PC-9 (cell line): ENCODE data around the gene PITPNB. TPM values are rescaled to one million over a fixed set of nuclear protein-coding genes. Genes with fewer than 3 reads are reported as not detected.

Source experiments
- BruUV-seq: library from RNA; stranded (reverse); fragments of 400-500 nt; replicated peaks from 2 replicates; lab custom pipeline; 2021; lab: Mats Ljungman, UMichigan
- CTCF ChIA-PET: fragments of 300-600 bp; sonication (Branson Sonifier 250); formaldehyde crosslinking; loops from one replicate; lab custom pipeline; 2022; ENCODE audit warnings: antibody characterized with exemption; lab: Charles Lee
- POLR2A ChIA-PET: fragments of 300-600 bp; sonication (Branson Sonifier 250); formaldehyde crosslinking; loops from one replicate; lab custom pipeline; 2022; ENCODE audit warnings: antibody characterized with exemption; ENCODE audit not compliant: unreplicated experiment; lab: Charles Lee
- DNase-seq, 2 experiments: peaks; one replicate each; pipeline versions ENCODE4 v3.0.0 to v3.0.0-alpha.2; 2015 to 2022; ENCODE audit warnings: mixed read lengths in 1 of 2
- H2AFZ ChIP-seq: fragments of 200-600 bp; sonication (generic); 2 replicates; pipeline ENCODE4 v1.8.1; 2017; ENCODE audit warnings: antibody characterized with exemption
- H3F3A ChIP-seq: fragments of 200-600 bp; sonication (generic); 2 replicates; pipeline ENCODE4 v1.8.1; 2017; ENCODE audit warnings: antibody characterized with exemption, mild to moderate bottlenecking, low read depth; ENCODE audit not compliant: insufficient read depth
- H3K27ac ChIP-seq: fragments of 200-600 bp; sonication (generic); 2 replicates; pipeline ENCODE4 v1.6.1; 2016; ENCODE audit warnings: mixed run types
- H3K27me3 ChIP-seq: fragments of 200-600 bp; sonication (generic); 2 replicates; pipeline ENCODE4 v1.6.1; 2016; ENCODE audit warnings: low read depth, mixed run types; ENCODE audit not compliant: insufficient read depth
- H3K36me3 ChIP-seq: fragments of 200-600 bp; sonication (generic); 2 replicates; pipeline ENCODE4 v1.6.1; 2016; ENCODE audit warnings: low read depth, mixed run types
- H3K4me1 ChIP-seq: fragments of 200-600 bp; sonication (generic); replicated peaks from 2 replicates; pipeline ENCODE4 v1.6.1; 2016; ENCODE audit warnings: mixed run types; ENCODE audit not compliant: insufficient read depth
- H3K4me2 ChIP-seq: fragments of 200-600 bp; sonication (generic); 2 replicates; pipeline ENCODE4 v1.6.1; 2017; ENCODE audit warnings: mixed run types
- H3K4me3 ChIP-seq: fragments of 200-600 bp; sonication (generic); 2 replicates; pipeline ENCODE4 v1.6.1; 2016; ENCODE audit warnings: mixed run types
- H3K79me2 ChIP-seq: fragments of 200-600 bp; sonication (generic); 2 replicates; pipeline ENCODE4 v1.6.1; 2017; ENCODE audit warnings: low read depth, mixed run types
- H3K9me2 ChIP-seq: fragments of 200-600 bp; sonication (generic); 2 replicates; pipeline ENCODE4 v1.8.1; 2017; ENCODE audit warnings: mild to moderate bottlenecking; ENCODE audit not compliant: insufficient read depth
- H3K9me3 ChIP-seq: fragments of 200-600 bp; sonication (generic); 2 replicates; pipeline ENCODE4 v1.8.1; 2016; ENCODE audit warnings: low read depth; ENCODE audit not compliant: insufficient read depth
- H4K20me1 ChIP-seq: fragments of 200-600 bp; sonication (generic); 2 replicates; pipeline ENCODE4 v1.8.1; 2017; ENCODE audit not compliant: insufficient read depth
- CTCF ChIP-seq: fragments of 200-600 bp; sonication (generic); conservative IDR thresholded peaks from 2 replicates; pipeline ENCODE4 v1.6.1; 2017; ENCODE audit warnings: mixed run types, antibody characterized with exemption, mild to moderate bottlenecking, moderate library complexity
- EZH2 ChIP-seq: fragments of 200-600 bp; sonication (generic); IDR thresholded peaks from 2 replicates; pipeline ENCODE4 v1.8.0; 2017; ENCODE audit warnings: antibody characterized with exemption, low read depth
- intact Hi-C: fragments of 100-400 bp; cut with micrococcal nuclease; formaldehyde crosslinking; loops from one replicate; pipeline ENCODE4 v1.10.0; 2022; ENCODE audit not compliant: unreplicated experiment
- total RNA-seq: library from RNA; stranded (reverse); gene quantifications from 2 replicates; pipeline ENCODE4 v1.2.3, GENCODE V29; 2021

The PITPNB gene
- total RNA-seq, 1 experiment from 2014 or later: 49.6 TPM

GRCh38 chr22:27949421-27949820 lies 30.4 kb upstream of the PITPNB start:
- H2AFZ ChIP-seq: no peak overlapping the region
- no TSS peak for BruUV-seq
- CTCF ChIA-PET: interaction anchor here (0.6 kb wide), 1 partner anchor 1387 kb away, joined by 3 read pairs; no protein-coding TSS in a partner anchor

GRCh38 chr22:27948569-27948968 lies 29.5 kb upstream of the PITPNB start:
- no TSS peak for BruUV-seq
- no peak for DNase-seq
- TF ChIP-seq EZH2: no peak
- no peak for TF ChIP-seq CTCF
- H2AFZ ChIP-seq: no peak overlapping the region
- H3K4me3 ChIP-seq: no peak overlapping the region
- H4K20me1 ChIP-seq: no peaks in the 10 kb centered on the region
- POLR2A ChIA-PET: no interaction called here
- CTCF ChIA-PET: no interaction called here
- H3K27me3 ChIP-seq: no peaks in the 10 kb centered on the region
- no peaks in the 10 kb centered on the region for H3K36me3 ChIP-seq
- peaks cover 4% of the 10 kb centered on the region; the same call in 1 of the 2 replicates for H3K4me1 ChIP-seq
- H3K79me2 ChIP-seq: no peaks in the 10 kb centered on the region
- no peaks in the 10 kb centered on the region for H3K9me3 ChIP-seq
- H3K4me2 ChIP-seq: no peak overlapping the region
- intact Hi-C loops: no loop called here
- H3K27ac ChIP-seq: no peak overlapping the region
- no peaks in the 10 kb centered on the region; the same call in 1 of the 2 replicates for H3F3A ChIP-seq
- no peaks in the 10 kb centered on the region for H3K9me2 ChIP-seq

More at GRCh38 chr22:27949421-27949820, 30.4 kb upstream of the PITPNB start:
- Histone ChIP-seq H3K27me3 (no peaks in the 10 kb centered on the region), H3K4me1 (peaks cover 4% of the 10 kb centered on the region; the same call in 1 of the 2 replicates), H3K27ac (no peak overlapping the region), H3F3A (no peaks in the 10 kb centered on the region; the same call in 1 of the 2 replicates), H3K4me2 (no peak overlapping the region), H3K36me3 (no peaks in the 10 kb centered on the region), H4K20me1 (no peaks in the 10 kb centered on the region), H3K9me2 (no peaks in the 10 kb centered on the region), H3K79me2 (no peaks in the 10 kb centered on the region), H3K9me3 (no peaks in the 10 kb centered on the region), H3K4me3 (no peak overlapping the region)
- POLR2A ChIA-PET: no interaction called here
- no peak for DNase-seq
- intact Hi-C loops: no loop called here
- no peak for TF ChIP-seq EZH2
- no peak for TF ChIP-seq CTCF

GRCh38 chr22:27947448-27947847 lies 28.4 kb upstream of the PITPNB start:
- H3K27me3 ChIP-seq: no peaks in the 10 kb centered on the region
- H3K4me2 ChIP-seq: no peak overlapping the region
- H3K9me2 ChIP-seq: no peaks in the 10 kb centered on the region
- no peak overlapping the region for H3K27ac ChIP-seq
- BruUV-seq: no TSS peak
- no peak overlapping the region for H3K4me3 ChIP-seq
- no peaks in the 10 kb centered on the region for H3K36me3 ChIP-seq
- DNase-seq: no peak
- ChIA-PET POLR2A (interaction anchor here (0.6 kb wide), 1 partner anchor 28 kb away, joined by 8 read pairs; the partner anchor contains the start of gene PITPNB), CTCF (no interaction called here)
- H2AFZ ChIP-seq: no peak overlapping the region
- TF ChIP-seq EZH2 (no peak), CTCF (no peak)
- peaks cover 4% of the 10 kb centered on the region; the same call in 1 of the 2 replicates for H3K4me1 ChIP-seq
- H3K9me3 ChIP-seq: no peaks in the 10 kb centered on the region
- no peaks in the 10 kb centered on the region for H4K20me1 ChIP-seq
- H3F3A ChIP-seq: no peaks in the 10 kb centered on the region; the same call in 1 of the 2 replicates
- intact Hi-C loops: no loop called here
- no peaks in the 10 kb centered on the region for H3K79me2 ChIP-seq
